SK-N-MC (cell line): ENCODE measurements around the gene PRKCZ.
"Not testable (repeated sequence)": the region's sequence is repeated elsewhere in the genome, so short reads cannot be mapped to it uniquely, and the experiment has no call there.

ENCODE experiments used
- DNase-seq: peaks from one replicate; pipeline ENCODE4 v3.0.0-alpha.2; 2011; ENCODE audit warnings: low read depth, low spot score
- H3K27ac ChIP-seq: fragments of 200-600 bp; sonication (generic); 2 replicates; pipeline ENCODE4 v1.5.1; 2016; ENCODE audit warnings: mixed run types
- H3K36me3 ChIP-seq: fragments of 200-600 bp; sonication (generic); 2 replicates; pipeline ENCODE4 v1.6.1; 2017; ENCODE audit warnings: antibody characterized with exemption, low read length, mixed read lengths; ENCODE audit not compliant: insufficient read depth
- H3K4me3 ChIP-seq: fragments of 200-600 bp; sonication (generic); 2 replicates; pipeline ENCODE4 v1.5.1; 2016
- H3K9ac ChIP-seq: fragments of 200-600 bp; sonication (generic); 2 replicates; pipeline ENCODE4 v1.8.0; 2017; ENCODE audit warnings: mixed run types, mixed read lengths; ENCODE audit not compliant: insufficient read length
- H3K9me3 ChIP-seq: fragments of 200-600 bp; sonication (generic); 2 replicates; pipeline ENCODE4 v1.6.1; 2017; ENCODE audit warnings: low read depth, mild to moderate bottlenecking, antibody characterized with exemption, low read length, moderate library complexity, mixed read lengths
- EZH2 ChIP-seq: fragments of 200-600 bp; sonication (generic); IDR thresholded peaks from one replicate; pipeline ENCODE4 v1.6.1; 2017; ENCODE audit warnings: antibody characterized with exemption
- FOXP2 ChIP-seq: optimal IDR thresholded peaks from 2 replicates; pipeline ENCODE3; 2011; ENCODE audit warnings: mild to moderate bottlenecking, moderate library complexity; ENCODE audit not compliant: insufficient read depth; ENCODE audit errors: extremely low read length, control extremely low read depth
- POLR2AphosphoS5 ChIP-seq: IDR thresholded peaks from 2 replicates; pipeline ENCODE4 v1.6.1; 2012; ENCODE audit warnings: mild to moderate bottlenecking, low read depth, low read length, borderline replicate concordance

The PRKCZ gene

DNA sequence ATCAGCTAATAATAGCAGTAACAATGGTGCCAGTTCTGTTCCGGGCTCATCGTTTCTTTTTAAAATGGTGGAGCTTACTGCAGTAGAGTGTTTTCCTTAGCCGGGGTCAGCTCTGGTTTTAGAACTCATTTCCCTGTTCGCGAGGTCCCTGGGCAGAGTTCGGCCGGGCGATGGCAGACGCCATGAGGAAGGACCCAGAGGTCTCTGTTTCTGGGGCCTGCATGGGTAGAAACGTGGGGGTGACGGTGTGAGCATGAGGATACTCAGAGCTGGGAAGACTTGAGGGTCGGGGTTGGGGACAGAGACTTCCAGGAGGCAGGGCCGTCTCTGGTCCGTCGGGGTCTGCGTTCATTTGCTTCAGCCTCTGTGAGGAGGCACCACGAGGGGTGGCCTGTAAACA lies 38.8 kb downstream of the PRKCZ start:
- no peak for DNase-seq
- Histone ChIP-seq H3K4me3 (no peak overlapping the region), H3K9me3 (no peaks in the 10 kb centered on the region), H3K27ac (no peak overlapping the region), H3K36me3 (no peaks in the 10 kb centered on the region), H3K9ac (no peak overlapping the region)
- TF ChIP-seq FOXP2 (no peak), POLR2AphosphoS5 (no peak), EZH2 (no peak)

DNA sequence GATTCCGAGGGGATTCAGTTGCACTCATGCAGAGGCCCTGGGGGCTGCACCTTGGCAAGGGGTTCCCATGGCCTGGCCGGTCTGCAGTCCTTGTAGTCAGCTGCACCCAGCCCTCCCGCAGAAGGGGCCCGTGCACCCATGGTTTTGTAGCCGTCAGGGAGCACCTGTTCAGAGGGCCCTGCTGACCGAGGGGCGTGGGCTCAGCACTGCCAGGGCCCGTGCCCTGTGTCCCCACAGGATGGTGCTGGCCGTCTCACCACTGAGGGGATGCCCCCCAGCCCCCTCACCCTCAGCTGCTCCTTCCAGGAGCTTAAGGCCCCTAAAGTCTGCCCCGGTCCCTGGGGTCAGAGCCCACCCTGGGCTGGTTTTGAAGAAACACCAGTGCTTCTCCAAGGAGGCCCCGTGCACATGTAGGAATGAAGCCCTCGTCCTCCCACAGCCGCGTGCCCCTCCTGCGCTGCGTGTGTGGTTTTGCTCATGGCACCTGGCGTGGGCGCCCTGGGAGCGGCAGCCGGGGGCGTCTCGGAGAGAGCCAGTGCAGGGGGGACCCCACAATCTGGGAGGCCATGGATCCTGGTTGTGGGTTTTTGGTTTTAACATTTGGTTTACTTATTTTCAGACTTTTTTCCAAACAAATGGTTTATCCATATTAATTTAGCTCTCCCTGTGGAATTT lies 40.1 kb downstream of the PRKCZ start:
- no peak for DNase-seq
- TF ChIP-seq EZH2 (no peak), FOXP2 (no peak), POLR2AphosphoS5 (no peak)
- no peaks in the 10 kb centered on the region for H3K9me3 ChIP-seq
- no peak overlapping the region for H3K4me3 ChIP-seq
- H3K9ac ChIP-seq, result no peak overlapping the region
- no peaks in the 10 kb centered on the region for H3K36me3 ChIP-seq
- no peak overlapping the region for H3K27ac ChIP-seq

DNA sequence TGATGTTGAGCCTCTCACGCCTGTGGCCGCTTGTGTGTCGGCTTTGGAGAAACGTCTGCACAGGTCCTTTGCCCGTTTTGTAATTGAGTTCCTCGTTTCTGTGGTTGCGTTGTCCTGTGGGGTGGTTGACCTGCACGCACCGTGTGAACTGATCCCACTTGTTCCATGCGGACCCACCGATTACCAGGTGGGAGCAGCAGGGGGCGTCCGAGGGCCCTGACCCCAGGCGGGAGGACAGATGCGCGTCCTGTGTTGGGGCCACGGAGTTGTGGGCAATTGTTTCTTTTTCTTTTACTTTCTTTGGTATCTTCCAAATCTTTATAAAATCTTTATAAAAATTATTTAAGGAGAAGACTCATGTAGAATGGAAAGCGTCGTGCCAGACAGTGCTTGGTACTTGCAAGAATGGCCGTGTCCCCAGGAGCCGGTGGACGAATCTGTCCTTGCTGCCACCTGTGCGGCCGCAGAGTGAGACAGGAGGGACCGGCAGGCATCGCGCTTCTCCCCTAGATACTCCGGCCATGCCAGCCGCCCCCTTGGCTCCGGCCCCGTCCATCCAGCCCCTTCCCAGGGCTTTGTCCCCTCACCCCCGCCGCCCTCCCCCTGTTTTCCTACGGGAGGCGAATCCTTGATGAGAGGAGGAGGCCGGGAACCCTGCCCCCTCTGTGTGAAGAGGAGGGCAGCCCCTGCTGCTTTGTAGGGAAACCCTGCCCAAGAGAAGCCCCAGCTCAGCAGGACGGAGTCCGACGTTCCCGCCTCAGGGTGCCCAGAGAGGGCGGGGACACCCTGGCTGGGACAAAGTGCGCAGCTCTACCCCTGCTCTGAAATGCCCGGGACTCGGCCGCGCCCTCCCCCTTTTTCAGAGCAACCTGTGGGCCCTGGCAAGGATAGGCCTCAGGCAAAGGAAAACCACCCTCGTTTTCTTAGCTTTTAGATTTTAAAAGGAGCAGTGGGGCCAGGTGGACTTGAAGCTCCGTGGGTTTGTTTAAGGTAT lies 41.7 kb downstream of the PRKCZ start:
- Histone ChIP-seq H3K27ac (no peak overlapping the region), H3K9me3 (no peaks in the 10 kb centered on the region), H3K4me3 (no peak overlapping the region), H3K9ac (no peak overlapping the region), H3K36me3 (no peaks in the 10 kb centered on the region)
- no peak for TF ChIP-seq EZH2
- TF ChIP-seq FOXP2, result no peak
- TF ChIP-seq POLR2AphosphoS5, result no peak
- DNase-seq, result no peak

DNA sequence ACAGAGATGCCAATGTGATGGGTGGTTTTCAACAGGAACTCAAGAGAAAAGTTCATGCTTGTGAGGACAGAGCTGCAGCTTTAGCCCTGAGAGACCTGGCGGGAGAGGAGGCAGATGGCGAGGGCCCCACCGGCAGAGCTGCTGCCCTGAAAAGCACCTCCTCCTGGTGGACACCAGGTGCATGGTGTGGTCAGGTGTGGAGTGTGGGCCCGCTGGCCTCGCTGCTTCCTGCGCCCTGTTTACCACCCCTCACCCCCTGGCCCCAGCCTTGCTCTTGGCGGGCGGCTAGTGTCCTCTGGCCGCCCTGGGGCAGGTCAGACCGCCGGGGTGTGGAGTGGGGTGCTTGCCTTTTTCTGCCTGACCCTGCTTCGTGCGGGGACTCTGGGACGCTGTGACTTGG lies 42.8 kb downstream of the PRKCZ start:
- H3K27ac ChIP-seq, result no peak overlapping the region
- H3K4me3 ChIP-seq, result no peak overlapping the region
- DNase-seq, result no peak
- no peaks in the 10 kb centered on the region for H3K36me3 ChIP-seq
- H3K9ac ChIP-seq, result no peak overlapping the region
- TF ChIP-seq FOXP2, result no peak
- TF ChIP-seq EZH2, result no peak
- TF ChIP-seq POLR2AphosphoS5, result no peak
- no peaks in the 10 kb centered on the region for H3K9me3 ChIP-seq

DNA sequence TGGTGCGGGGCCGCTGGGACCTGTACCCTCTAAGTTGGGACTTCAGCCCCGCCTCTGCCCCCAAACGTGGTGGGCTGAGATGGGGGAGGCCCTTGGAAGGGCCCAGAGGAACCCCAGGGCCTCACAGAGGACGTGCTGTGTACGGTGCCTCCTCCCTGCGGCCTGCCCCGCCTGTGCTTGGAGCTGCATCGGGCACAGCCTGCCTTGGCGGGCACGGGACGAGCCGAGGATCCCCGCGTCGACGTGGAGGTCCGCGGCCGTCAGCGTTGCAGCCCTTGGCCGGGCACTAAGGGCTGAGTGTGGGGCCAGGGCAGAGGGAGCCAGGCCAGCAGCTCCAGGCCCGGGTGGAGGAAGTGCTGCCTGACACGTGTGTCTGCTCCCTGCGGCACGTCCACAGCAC lies 43.4 kb downstream of the PRKCZ start:
- no peaks in the 10 kb centered on the region for H3K9me3 ChIP-seq
- no peak overlapping the region for H3K4me3 ChIP-seq
- no peak for TF ChIP-seq EZH2
- TF ChIP-seq FOXP2, result no peak
- TF ChIP-seq POLR2AphosphoS5, result no peak
- DNase-seq, result no peak
- no peaks in the 10 kb centered on the region for H3K36me3 ChIP-seq
- no peak overlapping the region for H3K27ac ChIP-seq
- H3K9ac ChIP-seq, result no peak overlapping the region

DNA sequence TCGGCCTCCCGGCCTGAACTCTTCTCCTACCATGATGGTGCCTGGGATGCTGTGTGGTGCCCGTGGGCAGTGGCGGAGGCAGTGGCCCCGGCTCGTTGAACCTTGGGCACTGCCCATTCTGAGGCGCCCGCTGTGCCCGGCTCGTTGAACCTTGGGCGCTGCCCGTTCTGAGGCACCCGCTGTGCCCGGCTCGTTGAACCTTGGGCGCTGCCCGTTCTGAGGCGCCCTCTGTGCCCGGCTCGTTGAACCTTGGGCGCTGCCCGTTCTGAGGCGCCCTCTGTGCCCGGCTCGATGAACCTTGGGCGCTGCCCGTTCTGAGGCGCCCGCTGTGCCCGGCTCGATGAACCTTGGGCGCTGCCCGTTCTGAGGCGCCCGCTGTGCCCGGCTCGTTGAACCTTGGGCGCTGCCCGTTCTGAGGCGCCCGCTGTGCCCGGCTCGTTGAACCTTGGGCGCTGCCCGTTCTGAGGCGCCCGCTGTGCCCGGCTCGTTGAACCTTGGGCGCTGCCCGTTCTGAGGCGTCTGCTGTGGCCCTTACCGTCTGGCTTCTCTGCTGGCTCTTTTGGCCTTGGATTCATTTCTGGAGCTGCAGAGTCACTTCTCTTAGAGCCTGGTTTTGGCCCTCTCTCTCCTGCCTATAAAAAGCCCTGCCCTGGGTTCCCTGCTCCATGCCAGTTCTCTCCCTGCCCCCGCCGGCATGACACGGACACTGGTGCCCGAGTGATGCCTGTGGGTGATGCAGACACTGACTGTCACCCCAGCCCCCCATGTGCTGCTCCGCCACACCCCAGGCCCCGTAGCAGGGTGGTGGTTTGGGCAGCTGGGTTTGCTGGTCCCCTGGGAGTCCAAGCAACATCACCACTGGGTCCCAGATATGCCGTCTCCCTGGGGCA lies 44.3 kb downstream of the PRKCZ start:
- not testable (repeated sequence) for H3K36me3 ChIP-seq, H3K4me3 ChIP-seq, DNase-seq, H3K9ac ChIP-seq, H3K27ac ChIP-seq, H3K9me3 ChIP-seq

DNA sequence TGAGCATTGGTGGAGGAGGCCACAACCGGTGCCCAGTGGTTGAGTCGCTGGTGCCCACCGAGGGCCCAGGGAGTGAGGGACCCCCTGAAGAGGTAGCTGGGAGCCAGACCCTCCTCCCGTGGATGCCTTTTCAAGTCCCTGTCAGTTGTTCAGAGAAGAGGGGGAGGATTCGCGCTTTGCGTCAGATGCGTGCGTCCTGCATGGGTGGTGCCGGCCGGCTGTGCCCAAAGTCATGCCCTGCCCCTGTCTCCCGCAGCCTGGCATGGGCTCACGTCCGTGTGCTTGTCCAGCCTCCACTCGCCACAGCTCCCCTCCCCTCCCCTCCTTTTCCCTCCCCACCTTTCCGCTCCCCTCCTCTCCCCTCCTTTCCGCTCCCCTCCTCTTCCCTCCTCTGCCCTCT lies 45.2 kb downstream of the PRKCZ start:
- no peak overlapping the region for H3K27ac ChIP-seq
- TF ChIP-seq FOXP2 (no peak), EZH2 (no peak), POLR2AphosphoS5 (no peak)
- no peak overlapping the region for H3K9ac ChIP-seq
- no peak overlapping the region for H3K4me3 ChIP-seq
- no peaks in the 10 kb centered on the region for H3K9me3 ChIP-seq
- DNase-seq, result no peak
- H3K36me3 ChIP-seq, result no peaks in the 10 kb centered on the region

DNA sequence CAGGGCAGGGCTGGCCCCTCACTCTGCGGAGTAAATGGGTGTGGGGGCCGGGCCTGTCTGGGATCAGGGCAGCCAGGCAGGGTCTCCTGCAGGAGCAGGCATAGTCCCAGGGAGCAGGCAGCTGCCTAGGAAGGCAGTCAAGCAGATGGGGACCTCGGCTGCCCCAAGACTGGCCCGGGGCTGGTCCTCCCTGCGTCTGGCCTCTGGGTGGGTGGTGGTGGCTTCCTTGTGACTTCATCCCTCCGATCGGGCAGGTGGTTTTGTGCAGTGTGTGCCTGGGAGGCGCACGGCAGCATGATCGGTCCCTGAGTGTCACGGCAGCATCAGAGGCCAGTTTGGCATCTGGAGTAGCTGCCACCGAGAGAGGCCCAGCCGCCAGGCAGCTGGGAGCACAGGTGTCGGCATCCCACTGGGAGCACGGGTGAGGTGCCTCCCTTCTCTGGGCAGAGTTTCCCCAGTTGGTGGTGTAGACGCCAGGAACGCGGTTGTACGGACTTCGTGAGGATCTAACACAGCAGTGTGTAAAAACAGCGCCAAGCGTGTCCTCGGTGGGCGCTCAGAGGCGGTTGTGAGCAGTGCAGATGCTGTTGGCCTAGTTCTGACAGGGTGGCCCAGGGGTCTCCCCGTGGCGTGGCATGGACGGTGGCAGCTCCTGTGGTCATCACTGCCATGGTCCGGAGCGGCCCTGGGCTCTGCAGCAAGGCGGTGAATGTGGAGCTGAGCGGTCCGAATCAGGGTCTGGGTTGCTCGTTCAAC lies 45.9 kb downstream of the PRKCZ start:
- TF ChIP-seq EZH2, result no peak
- TF ChIP-seq FOXP2, result no peak
- no peak for TF ChIP-seq POLR2AphosphoS5
- no peak overlapping the region for H3K4me3 ChIP-seq

More for the DNA sequence above, 45.9 kb downstream of the PRKCZ start:
- Histone ChIP-seq H3K27ac (no peak overlapping the region), H3K9ac (no peak overlapping the region), H3K36me3 (no peaks in the 10 kb centered on the region), H3K9me3 (no peaks in the 10 kb centered on the region)
- DNase-seq, result no peak
